22Rv1 (cell line): ENCODE measurements around the gene USH2A.

Experiments
- H3K27ac ChIP-seq: fragments of 450-650 bp; 2 replicates; pipeline ENCODE4 v1.5.1; 2017
- CTCF ChIP-seq: fragments of 450-650 bp; IDR thresholded peaks from 2 replicates; pipeline ENCODE4 v1.5.1; 2017; ENCODE audit warnings: mild to moderate bottlenecking
- ZFX ChIP-seq: fragments of 450-650 bp; IDR thresholded peaks from 2 replicates; pipeline ENCODE4 v1.6.1; 2017; ENCODE audit warnings: antibody characterized with exemption, borderline replicate concordance

The USH2A gene

GRCh38 chr1:216178281-216178680 is 245.0 kb downstream of the USH2A start:
- H3K27ac ChIP-seq: no peak overlapping the region
- TF ChIP-seq ZFX (no peak), CTCF (no peak)

- H3K27ac ChIP-seq: no peak overlapping the region
- no peak for TF ChIP-seq ZFX
- no peak for TF ChIP-seq CTCF
Observed at GRCh38 chr1:216176970-216177369, 246.3 kb downstream of the USH2A start.

- H3K27ac ChIP-seq: no peak overlapping the region
- no peak for TF ChIP-seq CTCF
- no peak for TF ChIP-seq ZFX
Observed at GRCh38 chr1:216175714-216176113, 247.5 kb downstream of the USH2A start.

GRCh38 chr1:216173376-216173995 is 249.8 kb downstream of the USH2A start:
- no peak for TF ChIP-seq CTCF
- TF ChIP-seq ZFX: no peak
- H3K27ac ChIP-seq: no peak overlapping the region

GRCh38 chr1:216169351-216169750 is 253.9 kb downstream of the USH2A start:
- no peak for TF ChIP-seq CTCF
- TF ChIP-seq ZFX: no peak
- H3K27ac ChIP-seq: no peak overlapping the region

- no peak overlapping the region for H3K27ac ChIP-seq
- no peak for TF ChIP-seq ZFX
- no peak for TF ChIP-seq CTCF
Observed at GRCh38 chr1:216168546-216168945, 254.7 kb downstream of the USH2A start.

- TF ChIP-seq CTCF: no peak
- H3K27ac ChIP-seq: no peak overlapping the region
Observed at GRCh38 chr1:216154063-216154462, 269.2 kb downstream of the USH2A start.
